H1 (cell line): ENCODE results near the gene NEDD4L. TPM values are rescaled to one million over a fixed set of nuclear protein-coding genes. Genes with fewer than 3 reads are reported as not detected.

Experiments
- CBX8 ChIP-seq: fragments of 300-800, 300-1000 bp; sonication (generic); IDR thresholded peaks from 2 replicates; pipeline ENCODE4 v1.7.1; 2016; ENCODE audit warnings: low read depth, low read length, borderline replicate concordance
- CHD7 ChIP-seq: fragments of 300-600 bp; sonication (generic); IDR thresholded peaks from 2 replicates; pipeline ENCODE4 v1.7.1; 2012; ENCODE audit warnings: low read length, moderate library complexity, mild to moderate bottlenecking, inconsistent platforms; ENCODE audit not compliant: insufficient replicate concordance
- CTCF ChIP-seq, 3 experiments: IDR thresholded peaks; 1 replicate in 2 of 3; 2 replicates in 1 of 3; pipeline versions ENCODE4 v1.5.1 to v1.6.1; 2011; ENCODE audit warnings: low read length in 3 of 3, mild to moderate bottlenecking in 3 of 3, inconsistent platforms in 2 of 3, low read depth in 1 of 3, moderate library complexity in 1 of 3; ENCODE audit not compliant: insufficient read depth in 1 of 3; ENCODE audit errors: control extremely low read depth in 1 of 3
- E2F6 ChIP-seq: IDR thresholded peaks from 2 replicates; pipeline ENCODE4 v1.6.1; 2012; ENCODE audit warnings: inconsistent platforms
- polyA plus RNA-seq, 7 experiments: library from polyadenylated mRNA; depleted of rRNA in 3 of 7; stranded (reverse) in 5 of 7; unstranded in 2 of 7; fragments of >200 nt in 5 of 7; fragments of 200-250 nt in 2 of 7; gene quantifications; 1 replicate in 5 of 7; 2 replicates in 1 of 7; 4 replicates in 1 of 7; pipeline versions ENCODE4 v1.2.1 to v1.2.3, GENCODE V29; 2011 to 2013; ENCODE audit warnings: missing spikeins in 2 of 7, mixed read lengths in 2 of 7
- total RNA-seq: library from RNA; stranded (reverse); fragmentation: NEBNext Ultra II Directional; extraction: Animal tissue kit (Norgen Biotek cat#: 25700); gene quantifications from 2 replicates; pipeline ENCODE4 v1.2.1, GENCODE V29; 2021

The NEDD4L gene
- total and polyA plus RNA-seq, 2 of the 8 experiments (the other 6 are each of a cell fraction or from before 2014, with no cell fraction given): 37.3 to 69.8 TPM

GRCh38 chr18:58275176-58275575, 231.2 kb downstream of the NEDD4L start (continued):
- TF ChIP-seq CHD7 (no peak), E2F6 (no peak), CTCF (IDR thresholded peaks at IDR 0.05; ENCODE audit: control extremely low read depth in 1 of 3, insufficient read depth in 1 of 3, low read depth in 1 of 3, low read length in 3 of 3) (no peak), CBX8 (no peak)
